Measurements from ENCODE around the gene SEMA5A.

Gene SEMA5A

GRCh38 chr5:9549941-9550340, 4.1 kb upstream of the SEMA5A start:
- DNase-seq (ENCODE audit: low read depth, low spot score), result no peak

GRCh38 chr5:9547122-9547947, 1.5 kb upstream of the SEMA5A start:
- DNase-seq (ENCODE audit: low read depth, low spot score), result no peak

- DNase-seq (ENCODE audit: low read depth, low spot score), result no peak
Observed at GRCh38 chr5:9545136-9545991, 511 bp downstream of the SEMA5A start.

GRCh38 chr5:9544502-9545135, 1.3 kb downstream of the SEMA5A start:
- DNase-seq (ENCODE audit: low read depth, low spot score), result no peak

GRCh38 chr5:9544056-9544455, 1.8 kb downstream of the SEMA5A start:
- no peak for DNase-seq (ENCODE audit: low read depth, low spot score)

GRCh38 chr5:9543311-9543920, 2.5 kb downstream of the SEMA5A start:
- no peak for DNase-seq (ENCODE audit: low read depth, low spot score)

- no peak for DNase-seq (ENCODE audit: low read depth, low spot score)
Observed at GRCh38 chr5:9540791-9541190, 5.1 kb downstream of the SEMA5A start.

- no peak for DNase-seq (ENCODE audit: low read depth, low spot score)
Observed at GRCh38 chr5:9538504-9538903, 7.4 kb downstream of the SEMA5A start.

GRCh38 chr5:9537223-9538141, 8.4 kb downstream of the SEMA5A start:
- no peak for DNase-seq (ENCODE audit: low read depth, low spot score)

GRCh38 chr5:9536717-9537116, 9.2 kb downstream of the SEMA5A start:
- no peak for DNase-seq (ENCODE audit: low read depth, low spot score)

GRCh38 chr5:9534881-9535517, 10.9 kb downstream of the SEMA5A start:
- DNase-seq (ENCODE audit: low read depth, low spot score), result no peak

GRCh38 chr5:9533562-9534364, 12.1 kb downstream of the SEMA5A start:
- DNase-seq (ENCODE audit: low read depth, low spot score), result no peak

- no peak for DNase-seq (ENCODE audit: low read depth, low spot score)
Observed at GRCh38 chr5:9533096-9533495, 12.8 kb downstream of the SEMA5A start.

- DNase-seq (ENCODE audit: low read depth, low spot score), result no peak
Observed at GRCh38 chr5:9529513-9529912, 16.4 kb downstream of the SEMA5A start.

- no peak for DNase-seq (ENCODE audit: low read depth, low spot score)
Observed at GRCh38 chr5:9529041-9529480, 16.8 kb downstream of the SEMA5A start.

GRCh38 chr5:9524941-9525340, 20.9 kb downstream of the SEMA5A start:
- DNase-seq (ENCODE audit: low read depth, low spot score), result no peak

GRCh38 chr5:9523090-9523823, 22.6 kb downstream of the SEMA5A start:
- DNase-seq (ENCODE audit: low read depth, low spot score), result no peak

GRCh38 chr5:9519537-9519936, 26.3 kb downstream of the SEMA5A start:
- no peak for DNase-seq (ENCODE audit: low read depth, low spot score)

GRCh38 chr5:9516591-9516990, 29.3 kb downstream of the SEMA5A start:
- DNase-seq (ENCODE audit: low read depth, low spot score), result no peak
